Measurements from ENCODE around the gene STX3.

- TF ChIP-seq CTCF (conservative IDR thresholded peaks at IDR 0.05) (no peak), ZFX (IDR thresholded peaks at IDR 0.05) (no peak)
These were observed 91.4 kb downstream of the STX3 start for GRCh38 chr11:59846556-59846955.
